SK-N-SH (cell line): ENCODE measurements around the gene OXSR1. TPM values are rescaled to one million over a fixed set of nuclear protein-coding genes. Genes with fewer than 3 reads are reported as not detected.

Source experiments
- CTCF ChIA-PET: fragments of 300-600, 350-600 bp; formaldehyde crosslinking; extraction: SDS; loops from one replicate; lab custom pipeline; 2021; lab: Yijun Ruan, JAX
- POLR2A ChIA-PET: fragments of 350-600 bp; sonication (Branson Sonifier 250); formaldehyde crosslinking; extraction: SDS; loops from one replicate; lab custom pipeline; 2020; ENCODE audit warnings: antibody characterized with exemption, inconsistent platforms; lab: Yijun Ruan, JAX
- DNase-seq: peaks from one replicate; pipeline ENCODE4 v3.0.0; 2012
- H2AFZ ChIP-seq: fragments of 200-600 bp; sonication (generic); 2 replicates; pipeline ENCODE4 v1.8.1; 2016; ENCODE audit warnings: antibody characterized with exemption, mild to moderate bottlenecking, low read depth
- H3F3A ChIP-seq: fragments of 200-600 bp; sonication (generic); replicated peaks from 2 replicates; pipeline ENCODE3; 2016; ENCODE audit warnings: antibody characterized with exemption, mild to moderate bottlenecking; ENCODE audit not compliant: insufficient read depth
- H3K27ac ChIP-seq, 2 experiments: fragments of 200-500 bp in 1 of 2; fragments of 200-600 bp in 1 of 2; sonication (Bioruptor generic) in 1 of 2; sonication (generic), shearing (Covaris generic) in 1 of 2; 2 replicates each; pipeline versions ENCODE4 v1.5.1 to v1.6.1; 2014 to 2016; ENCODE audit warnings: low read depth in 2 of 2, inconsistent platforms in 1 of 2, low read length in 1 of 2, mild to moderate bottlenecking in 1 of 2, mixed read lengths in 1 of 2
- H3K27me3 ChIP-seq: fragments of 200-600 bp; sonication (generic), shearing (Covaris generic); 2 replicates; pipeline ENCODE4 v1.6.1; 2016; ENCODE audit warnings: mixed run types; ENCODE audit not compliant: insufficient read depth
- H3K36me3 ChIP-seq, 2 experiments: fragments of 200-500 bp in 1 of 2; fragments of 200-600 bp in 1 of 2; sonication (Bioruptor generic) in 1 of 2; sonication (generic) in 1 of 2; replicated peaks in 1 of 2; 2 replicates each; pipeline versions ENCODE3 to v1.5.1; 2014 to 2016; ENCODE audit warnings: low read length in 1 of 2, mild to moderate bottlenecking in 1 of 2; ENCODE audit not compliant: insufficient read depth in 2 of 2, control insufficient read depth in 1 of 2
- H3K4me1 ChIP-seq, 2 experiments: fragments of 200-500 bp in 1 of 2; fragments of 200-600 bp in 1 of 2; sonication (Bioruptor generic) in 1 of 2; sonication (generic), shearing (Covaris generic) in 1 of 2; 2 replicates each; pipeline versions ENCODE4 v1.5.1 to v1.6.1; 2014 to 2016; ENCODE audit warnings: low read depth in 1 of 2, low read length in 1 of 2, mixed run types in 1 of 2; ENCODE audit not compliant: insufficient read depth in 2 of 2, control insufficient read depth in 1 of 2
- H3K4me2 ChIP-seq: fragments of 200-600 bp; sonication (generic), shearing (Covaris generic); 2 replicates; pipeline ENCODE4 v1.6.1; 2017; ENCODE audit warnings: mixed run types
- H3K4me3 ChIP-seq, 2 experiments: fragments of 200-500 bp in 1 of 2; fragments of 200-600 bp in 1 of 2; sonication (Bioruptor generic) in 1 of 2; sonication (generic), shearing (Covaris generic) in 1 of 2; 2 replicates each; pipeline versions ENCODE4 v1.5.1 to v1.8.1; 2014 to 2016; ENCODE audit warnings: low read depth in 2 of 2, inconsistent platforms in 1 of 2, low read length in 1 of 2, mild to moderate bottlenecking in 1 of 2, mixed read lengths in 1 of 2, moderate library complexity in 1 of 2
- H3K79me2 ChIP-seq: fragments of 200-600 bp; sonication (generic); 2 replicates; pipeline ENCODE4 v1.8.1; 2017; ENCODE audit warnings: mild to moderate bottlenecking; ENCODE audit not compliant: insufficient read depth
- H3K9ac ChIP-seq: fragments of 200-600 bp; sonication (generic); 2 replicates; pipeline ENCODE4 v1.6.1; 2017; ENCODE audit warnings: mixed run types
- H3K9me2 ChIP-seq: fragments of 200-600 bp; sonication (generic); 2 replicates; pipeline ENCODE4 v1.6.1; 2017; ENCODE audit warnings: mixed run types
- H3K9me3 ChIP-seq: fragments of 200-600 bp; sonication (generic); 2 replicates; pipeline ENCODE4 v1.6.1; 2017; ENCODE audit warnings: mixed run types, mild to moderate bottlenecking, moderate library complexity
- H4K20me1 ChIP-seq: fragments of 200-600 bp; sonication (generic); 2 replicates; pipeline ENCODE4 v1.6.1; 2017; ENCODE audit warnings: mild to moderate bottlenecking, mixed run types; ENCODE audit not compliant: insufficient read depth
- ELF1 ChIP-seq: IDR thresholded peaks from 2 replicates; pipeline ENCODE4 v1.4.0; 2012
- EP300 ChIP-seq, 2 experiments: IDR thresholded peaks; 2 replicates each; pipeline versions ENCODE4 v1.4.0 to v1.6.1; 2012; ENCODE audit warnings: borderline replicate concordance in 1 of 2, low read depth in 1 of 2, low read length in 1 of 2
- EZH2phosphoT487 ChIP-seq: fragments of 200-600 bp; sonication (generic); IDR thresholded peaks from 2 replicates; pipeline ENCODE4 v1.6.1; 2017; ENCODE audit warnings: low read depth, mixed run types, mild to moderate bottlenecking, antibody characterized with exemption, moderate library complexity, borderline replicate concordance
- FOSL2 ChIP-seq: IDR thresholded peaks from 2 replicates; pipeline ENCODE4 v1.4.0; 2012; ENCODE audit warnings: low read depth, mild to moderate bottlenecking, moderate library complexity, borderline replicate concordance
- FOXM1 ChIP-seq: IDR thresholded peaks from 2 replicates; pipeline ENCODE4 v1.4.0; 2012; ENCODE audit warnings: low read depth, mild to moderate bottlenecking
- GABPA ChIP-seq: IDR thresholded peaks from 2 replicates; pipeline ENCODE4 v1.4.0; 2012; ENCODE audit warnings: low read depth, mild to moderate bottlenecking
- GATA2 ChIP-seq: sonication (generic); formaldehyde crosslinking; IDR thresholded peaks from 2 replicates; pipeline ENCODE4 v1.5.0; 2020; ENCODE audit warnings: mild to moderate bottlenecking, missing genetic modification reagents
- IRF3 ChIP-seq: fragments of 150-350 bp; IDR thresholded peaks from 2 replicates; pipeline ENCODE4 v1.6.1; 2016; ENCODE audit warnings: mild to moderate bottlenecking, low read depth, low read length
- MEF2A ChIP-seq: IDR thresholded peaks from 2 replicates; pipeline ENCODE4 v1.4.0; 2012; ENCODE audit warnings: low read depth, borderline replicate concordance
- NFIC ChIP-seq: IDR thresholded peaks from 2 replicates; pipeline ENCODE4 v1.4.0; 2012; ENCODE audit warnings: borderline replicate concordance
- NRF1 ChIP-seq: IDR thresholded peaks from 2 replicates; pipeline ENCODE4 v1.6.1; 2012; ENCODE audit warnings: low read depth, mild to moderate bottlenecking, low read length
- PBX3 ChIP-seq: IDR thresholded peaks from 2 replicates; pipeline ENCODE4; 2012
- RAD21 ChIP-seq: IDR thresholded peaks from 2 replicates; pipeline ENCODE4 v1.6.1; 2012; ENCODE audit warnings: mild to moderate bottlenecking, low read length
- RCOR1 ChIP-seq: fragments of 150-350 bp; IDR thresholded peaks from 2 replicates; pipeline ENCODE4 v1.6.1; 2017; ENCODE audit warnings: antibody characterized with exemption, low read length
- REST ChIP-seq: IDR thresholded peaks from 2 replicates; pipeline ENCODE4 v1.6.1; 2012; ENCODE audit warnings: mild to moderate bottlenecking, low read depth, low read length, moderate library complexity
- RFX5 ChIP-seq: IDR thresholded peaks from 2 replicates; pipeline ENCODE4 v1.6.1; 2012; ENCODE audit warnings: mild to moderate bottlenecking, improper control_type of control experiment, low read length
- RXRA ChIP-seq: IDR thresholded peaks from 2 replicates; pipeline ENCODE4 v1.4.0; 2012; ENCODE audit warnings: low read depth, mild to moderate bottlenecking, borderline replicate concordance
- TAF1 ChIP-seq: IDR thresholded peaks from 2 replicates; pipeline ENCODE4 v1.6.1; 2012; ENCODE audit warnings: low read depth, mild to moderate bottlenecking, low read length, moderate library complexity, borderline replicate concordance
- TEAD4 ChIP-seq: IDR thresholded peaks from 2 replicates; pipeline ENCODE4 v1.4.0; 2012; ENCODE audit warnings: mild to moderate bottlenecking, borderline replicate concordance; ENCODE audit not compliant: insufficient read depth
- WGBS: methylation state at CpG from one replicate; pipeline ENCODE4 v1.1.6; 2017; ENCODE audit warnings: low lambda C conversion rate; 5-methylcytosine and 5-hydroxymethylcytosine counted together
- polyA plus RNA-seq, 3 experiments: library from polyadenylated mRNA; depleted of rRNA; stranded (reverse); fragments of >200 nt; gene quantifications; 2 replicates each; pipeline ENCODE4 v1.2.3, GENCODE V29; 2012

OXSR1 gene
- polyA plus RNA-seq, 1 of the 3 experiments (the other 2 are of a cell fraction), result 22.3 TPM

- Histone ChIP-seq H3K9ac (no peak overlapping the region), H3K79me2 (no peaks in the 10 kb centered on the region), H2AFZ (no peak overlapping the region), H3K27ac (no peak overlapping the region), H3K4me1 (no peaks in the 10 kb centered on the region; a peak in 1 of 4 replicates), H3K27me3 (no peaks in the 10 kb centered on the region), H3K9me2 (no peaks in the 10 kb centered on the region), H3K36me3 (peaks cover 0 to 8% of the 10 kb centered on the region in 2 experiments), H3F3A (no peaks in the 10 kb centered on the region), H3K4me2 (no peak overlapping the region), H3K9me3 (no peaks in the 10 kb centered on the region), H3K4me3 (no peak overlapping the region), H4K20me1 (no peaks in the 10 kb centered on the region)
- 94% methylated on average over 4 of the region's 5 CpGs for WGBS
- POLR2A ChIA-PET, result no interaction called here
- CTCF ChIA-PET, result interaction anchor here (1.2 kb wide), 1 partner anchor 16 kb away, joined by 4 read pairs; no protein-coding TSS in a partner anchor
- DNase-seq, result no peak
- TF ChIP-seq FOSL2 (no peak), EZH2phosphoT487 (no peak), NFIC (no peak), GATA2 (CRISPR knock-in tag) (no peak), RFX5 (no peak), RCOR1 (no peak), TAF1 (no peak), RXRA (no peak), EP300 (IDR thresholded peaks at IDR 0.05; ENCODE audit: borderline replicate concordance in 1 of 2, low read depth in 1 of 2, low read length in 1 of 2) (no peak), RAD21 (no peak), MEF2A (no peak), GABPA (no peak), FOXM1 (no peak), REST (no peak), NRF1 (no peak), IRF3 (no peak), TEAD4 (no peak), PBX3 (no peak), ELF1 (no peak)
Measured at GRCh38 chr3:38278841-38279240, 113.5 kb downstream of the OXSR1 start.
